ENCODE measurements around the gene RIPOR2.

RIPOR2 gene

GRCh38 chr6:24818346-24818745 lies 117.4 kb downstream of the RIPOR2 start:
- peaks cover 11% of the 10 kb centered on the region for H3K4me1 Mint-ChIP-seq
- DNase-seq (ENCODE audit: low spot score in 2 of 2): no peak
- ATAC-seq (replicated peaks; ENCODE audit: extremely low read depth, poor library complexity, severe bottlenecking): no peak
- no peak overlapping the region for H3K27ac Mint-ChIP-seq (ENCODE audit: low read depth)
- peaks cover 52% of the 10 kb centered on the region for H3K36me3 Mint-ChIP-seq (ENCODE audit: insufficient read depth)
- no peak overlapping the region for H3K4me3 Mint-ChIP-seq
- H3K9me3 Mint-ChIP-seq: no peaks in the 10 kb centered on the region
- no peaks in the 10 kb centered on the region for H3K27me3 Mint-ChIP-seq

GRCh38 chr6:24809728-24810127 lies 126.0 kb downstream of the RIPOR2 start:
- Mint-ChIP-seq H3K27me3 (no peaks in the 10 kb centered on the region), H3K36me3 (ENCODE audit: insufficient read depth) (peaks cover 61% of the 10 kb centered on the region), H3K4me3 (no peak overlapping the region), H3K9me3 (no peaks in the 10 kb centered on the region), H3K27ac (ENCODE audit: low read depth) (peak overlapping the region; percentile 22), H3K4me1 (no peaks in the 10 kb centered on the region)
- no peak for ATAC-seq (replicated peaks; ENCODE audit: extremely low read depth, poor library complexity, severe bottlenecking)
- DNase-seq (ENCODE audit: low spot score in 2 of 2): no peak

DNA sequence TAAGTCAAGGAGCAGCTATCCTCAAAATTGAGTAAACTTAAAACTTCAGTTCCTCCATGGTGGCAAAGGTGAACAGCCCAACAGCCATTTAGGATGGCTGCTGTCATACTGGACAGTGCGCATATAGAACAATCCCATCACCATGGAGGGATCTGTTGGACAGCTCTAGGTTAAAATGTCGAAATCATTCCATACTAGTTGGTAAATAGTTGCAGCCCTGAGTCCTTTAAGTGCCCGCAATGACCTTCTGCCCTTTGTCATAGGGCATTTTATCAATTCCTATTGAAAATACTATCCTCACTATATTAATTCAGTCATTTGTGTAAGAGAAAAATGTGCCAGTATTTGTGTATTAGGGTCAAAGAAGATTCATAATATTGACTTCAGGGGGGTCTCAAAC lies 128.2 kb downstream of the RIPOR2 start:
- no peak for DNase-seq (ENCODE audit: low spot score in 2 of 2)
- Mint-ChIP-seq H3K4me1 (peaks cover 5% of the 10 kb centered on the region), H3K36me3 (ENCODE audit: insufficient read depth) (peaks cover 79% of the 10 kb centered on the region), H3K27me3 (no peaks in the 10 kb centered on the region), H3K4me3 (no peak overlapping the region), H3K27ac (ENCODE audit: low read depth) (peak overlapping the region; percentile 57), H3K9me3 (no peaks in the 10 kb centered on the region)
- ATAC-seq (replicated peaks; ENCODE audit: extremely low read depth, poor library complexity, severe bottlenecking): no peak

DNA sequence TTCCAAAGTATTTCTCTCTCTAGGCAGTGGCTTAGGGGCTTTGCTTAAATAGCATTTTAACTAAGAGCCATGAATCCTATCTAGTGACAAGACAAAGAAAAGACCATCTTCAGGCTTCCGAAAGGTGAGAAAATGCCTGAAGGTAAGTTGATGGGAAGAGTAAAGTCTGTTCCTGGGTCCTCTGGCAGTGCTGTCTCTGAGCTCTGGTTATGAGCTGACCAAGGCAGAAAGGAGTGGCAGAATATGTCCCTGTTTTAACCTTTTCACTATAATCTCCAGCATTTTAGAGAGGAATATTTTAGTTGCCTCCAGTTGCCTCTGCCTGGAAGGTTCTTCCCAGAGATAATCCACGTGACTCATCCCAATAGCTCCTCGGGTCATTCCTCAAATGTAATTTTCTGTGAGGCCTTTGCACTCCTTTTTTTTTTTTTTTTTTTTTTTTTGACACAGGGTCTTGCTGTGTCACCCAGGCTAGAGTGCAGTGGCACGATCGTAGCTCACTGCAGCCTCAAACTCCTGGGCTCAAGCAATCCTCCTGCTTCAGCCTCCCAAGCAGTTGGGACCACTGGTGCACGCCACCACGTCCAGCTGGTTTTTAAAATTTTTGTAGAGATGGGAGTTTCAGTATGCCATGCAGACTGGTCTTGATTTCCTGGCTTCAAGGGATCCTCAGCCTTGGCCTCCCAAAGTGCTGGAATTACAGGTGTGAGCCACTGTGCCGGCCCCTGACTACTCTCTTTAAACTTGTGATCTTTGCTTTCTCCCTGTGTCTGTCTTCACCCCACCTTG lies 133.3 kb downstream of the RIPOR2 start:
- peak overlapping the region; percentile 50 for H3K27ac Mint-ChIP-seq (ENCODE audit: low read depth)
- H3K9me3 Mint-ChIP-seq: no peaks in the 10 kb centered on the region
- ATAC-seq (replicated peaks; ENCODE audit: extremely low read depth, poor library complexity, severe bottlenecking) (no peak), DNase-seq (ENCODE audit: low spot score in 2 of 2) (no peak)
- H3K4me3 Mint-ChIP-seq: no peak overlapping the region
- H3K4me1 Mint-ChIP-seq: peaks cover 10% of the 10 kb centered on the region
- H3K36me3 Mint-ChIP-seq (ENCODE audit: insufficient read depth): peaks cover 55% of the 10 kb centered on the region
- no peaks in the 10 kb centered on the region for H3K27me3 Mint-ChIP-seq

GRCh38 chr6:24799541-24799915 lies 136.2 kb downstream of the RIPOR2 start:
- Mint-ChIP-seq H3K27ac (ENCODE audit: low read depth) (peak overlapping the region; percentile 15), H3K27me3 (no peaks in the 10 kb centered on the region), H3K4me1 (peaks cover 10% of the 10 kb centered on the region), H3K4me3 (peak overlapping the region; percentile 1), H3K36me3 (ENCODE audit: insufficient read depth) (peaks cover 32% of the 10 kb centered on the region), H3K9me3 (no peaks in the 10 kb centered on the region)
- DNase-seq (ENCODE audit: low spot score in 2 of 2): no peak
- no peak for ATAC-seq (replicated peaks; ENCODE audit: extremely low read depth, poor library complexity, severe bottlenecking)

DNA sequence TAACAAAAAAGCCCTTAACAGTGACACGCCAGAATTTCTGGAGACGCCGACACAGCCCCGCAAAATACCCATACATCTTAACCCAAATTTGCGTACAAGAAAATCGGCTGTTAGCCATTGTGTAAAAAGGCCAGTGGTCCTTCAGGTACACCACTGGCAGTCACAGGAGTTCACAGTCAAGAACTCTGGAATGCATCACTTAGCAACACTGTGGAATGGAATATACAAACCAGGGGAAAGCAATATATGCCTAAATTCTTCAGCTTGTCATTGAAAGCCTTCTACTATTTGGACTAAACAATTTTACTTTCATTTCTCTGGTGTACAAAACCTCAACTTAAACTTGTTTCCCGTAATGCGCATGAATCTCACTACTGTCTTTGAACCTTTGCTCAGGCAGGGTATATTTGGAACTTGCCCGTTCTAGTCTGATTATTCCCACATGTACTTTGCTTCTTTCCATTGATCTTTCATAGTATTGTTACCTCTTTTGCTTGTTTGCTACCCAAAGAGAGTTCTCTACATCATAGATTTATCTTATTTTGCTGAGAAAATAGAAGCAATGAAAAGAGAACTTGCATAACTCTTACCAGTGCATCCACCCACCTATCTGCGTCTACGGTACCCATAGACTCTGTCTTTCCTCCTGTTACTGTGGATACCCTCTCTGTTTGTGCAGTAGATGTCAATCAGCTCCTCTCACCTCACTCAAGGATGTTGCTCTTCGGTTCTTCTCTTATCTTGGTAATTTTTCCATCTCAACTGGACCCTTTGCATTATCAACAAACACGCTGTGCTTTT lies 136.8 kb downstream of the RIPOR2 start, which contains the start of gene ARMH2:
Gene ARMH2 (minus strand): TSS at position 178 of the 801 bp plus-strand sequence. CDS start 60 bp downstream, at position 118.
- peak within 1 kb of the TSS; percentile 1 for H3K4me3 Mint-ChIP-seq
- no peaks in the 10 kb centered on the region for H3K27me3 Mint-ChIP-seq
- peak within 1 kb of the TSS; percentile 15 for H3K27ac Mint-ChIP-seq (ENCODE audit: low read depth)
- no peaks in the 10 kb centered on the region for H3K9me3 Mint-ChIP-seq
- H3K4me1 Mint-ChIP-seq: peaks cover 10% of the 10 kb centered on the region
- ATAC-seq (replicated peaks; ENCODE audit: extremely low read depth, poor library complexity, severe bottlenecking): no peak
- peaks cover 29% of the 10 kb centered on the region for H3K36me3 Mint-ChIP-seq (ENCODE audit: insufficient read depth)
- DNase-seq (ENCODE audit: low spot score in 2 of 2): no peak

- no peak for ATAC-seq (replicated peaks; ENCODE audit: extremely low read depth, poor library complexity, severe bottlenecking)
- H3K4me1 Mint-ChIP-seq: peaks cover 5% of the 10 kb centered on the region
- DNase-seq (ENCODE audit: low spot score in 2 of 2): no peak
- no peaks in the 10 kb centered on the region for H3K9me3 Mint-ChIP-seq
- no peaks in the 10 kb centered on the region for H3K27me3 Mint-ChIP-seq
- no peak overlapping the region for H3K27ac Mint-ChIP-seq (ENCODE audit: low read depth)
- H3K4me3 Mint-ChIP-seq: no peak overlapping the region
- H3K36me3 Mint-ChIP-seq (ENCODE audit: insufficient read depth): peaks cover 17% of the 10 kb centered on the region
Observed at GRCh38 chr6:24797596-24798216, 138.1 kb downstream of the RIPOR2 start.

DNA sequence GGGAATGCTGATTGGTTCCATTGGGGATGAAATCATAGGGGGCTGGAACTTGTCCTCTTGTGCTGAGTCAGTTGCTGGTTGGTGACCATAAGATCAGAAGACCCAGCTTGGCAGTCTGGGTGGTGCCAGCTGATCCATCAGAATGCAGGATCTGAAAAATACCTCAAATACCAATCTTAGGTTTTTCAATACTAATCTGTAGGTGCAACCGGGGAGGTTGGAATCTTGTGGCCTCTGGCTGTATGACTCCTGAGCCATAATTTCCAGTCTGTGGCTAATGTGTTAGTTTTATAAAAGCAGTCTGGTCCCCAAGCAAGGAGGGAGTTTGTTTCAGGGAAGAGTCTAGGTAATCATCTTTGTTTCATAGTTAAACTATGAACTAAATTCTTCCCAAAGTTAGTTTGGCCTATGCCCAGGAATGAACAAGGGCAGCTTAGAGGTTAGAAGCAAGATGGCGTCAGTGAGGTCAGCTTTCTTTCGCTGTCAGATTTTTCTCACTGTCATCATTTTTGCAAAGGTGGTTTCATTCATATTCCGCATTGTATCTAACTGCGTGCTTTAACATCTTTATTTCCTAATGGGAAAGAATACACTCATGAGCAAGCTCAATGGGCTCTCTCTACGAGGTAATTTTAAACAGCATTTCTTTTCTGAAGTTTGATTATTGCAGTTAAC lies 139.0 kb downstream of the RIPOR2 start:
- Mint-ChIP-seq H3K36me3 (ENCODE audit: insufficient read depth) (peaks cover 13% of the 10 kb centered on the region), H3K27me3 (no peaks in the 10 kb centered on the region), H3K9me3 (no peaks in the 10 kb centered on the region), H3K4me1 (peaks cover 4% of the 10 kb centered on the region), H3K27ac (ENCODE audit: low read depth) (no peak overlapping the region), H3K4me3 (no peak overlapping the region)
- DNase-seq (ENCODE audit: low spot score in 2 of 2): no peak
- ATAC-seq (replicated peaks; ENCODE audit: extremely low read depth, poor library complexity, severe bottlenecking): no peak

- H3K4me1 Mint-ChIP-seq: no peaks in the 10 kb centered on the region
- no peak for DNase-seq (ENCODE audit: low spot score in 2 of 2)
- H3K4me3 Mint-ChIP-seq: no peak overlapping the region
- H3K27ac Mint-ChIP-seq (ENCODE audit: low read depth): no peak overlapping the region
- ATAC-seq (replicated peaks; ENCODE audit: extremely low read depth, poor library complexity, severe bottlenecking): no peak
- no peaks in the 10 kb centered on the region for H3K9me3 Mint-ChIP-seq
- peaks cover 9% of the 10 kb centered on the region for H3K36me3 Mint-ChIP-seq (ENCODE audit: insufficient read depth)
- no peaks in the 10 kb centered on the region for H3K27me3 Mint-ChIP-seq
Observed at GRCh38 chr6:24795106-24795505, 140.7 kb downstream of the RIPOR2 start.

- H3K4me3 Mint-ChIP-seq: no peak overlapping the region
- no peak for DNase-seq (ENCODE audit: low spot score in 2 of 2)
- H3K36me3 Mint-ChIP-seq (ENCODE audit: insufficient read depth): peaks cover 21% of the 10 kb centered on the region
- no peak for ATAC-seq (replicated peaks; ENCODE audit: extremely low read depth, poor library complexity, severe bottlenecking)
- H3K27ac Mint-ChIP-seq (ENCODE audit: low read depth): no peak overlapping the region
- H3K4me1 Mint-ChIP-seq: no peaks in the 10 kb centered on the region
- no peaks in the 10 kb centered on the region for H3K27me3 Mint-ChIP-seq
- no peaks in the 10 kb centered on the region for H3K9me3 Mint-ChIP-seq
Observed at GRCh38 chr6:24788031-24788665, 147.6 kb downstream of the RIPOR2 start.

DNA sequence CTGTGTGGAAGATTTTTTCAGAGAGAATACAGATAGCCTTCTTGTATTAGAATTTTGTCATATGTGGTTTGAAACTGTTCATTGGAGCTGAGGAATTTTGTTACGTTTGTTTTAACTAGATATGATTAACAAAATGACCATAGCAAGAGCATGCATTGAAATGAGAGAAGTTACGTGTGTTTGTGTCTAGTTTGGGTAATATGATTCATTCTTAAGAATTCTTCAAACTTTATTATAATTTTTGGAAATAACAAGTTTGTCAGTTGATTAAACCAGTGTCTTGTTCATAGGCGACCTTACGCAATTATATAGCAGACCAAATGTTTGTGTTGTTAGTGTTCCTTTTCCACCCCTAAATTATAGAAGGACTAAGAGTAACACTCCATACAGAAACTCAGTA lies 155.6 kb downstream of the RIPOR2 start:
- H3K4me1 Mint-ChIP-seq: peaks cover 23% of the 10 kb centered on the region
- DNase-seq (ENCODE audit: low spot score in 2 of 2) (no peak), ATAC-seq (replicated peaks; ENCODE audit: extremely low read depth, poor library complexity, severe bottlenecking) (no peak)
- H3K27ac Mint-ChIP-seq (ENCODE audit: low read depth): no peak overlapping the region
- no peaks in the 10 kb centered on the region for H3K27me3 Mint-ChIP-seq
- H3K4me3 Mint-ChIP-seq: no peak overlapping the region
- no peaks in the 10 kb centered on the region for H3K9me3 Mint-ChIP-seq
- H3K36me3 Mint-ChIP-seq (ENCODE audit: insufficient read depth): peaks cover 19% of the 10 kb centered on the region

Data from central memory CD8-positive, alpha-beta T cell (primary cell).